Stimulated activated naive CD8-positive, alpha-beta T cell treated with anti-CD3 and anti-CD28 coated beads, Interleukin-15, Interleukin-2, amounts not matched to agents 100 ng/mL and 50 ng/mL, for 24 hours (primary cell): ENCODE data around the gene GJB4.

Experiments used
- H3K27ac Mint-ChIP-seq: one replicate; pipeline ENCODE4 v1.8.0; 2021; ENCODE audit warnings: mild to moderate bottlenecking, mixed read lengths
- H3K27me3 Mint-ChIP-seq: one replicate; pipeline ENCODE4 v1.8.0; 2021; ENCODE audit warnings: mixed read lengths
- H3K36me3 Mint-ChIP-seq: one replicate; pipeline ENCODE4 v1.8.0; 2021; ENCODE audit warnings: low read depth, mixed read lengths
- H3K4me1 Mint-ChIP-seq: one replicate; pipeline ENCODE4 v1.8.0; 2021; ENCODE audit warnings: low read depth, mixed read lengths
- H3K4me3 Mint-ChIP-seq: one replicate; pipeline ENCODE4 v1.8.0; 2021; ENCODE audit warnings: mild to moderate bottlenecking, mixed read lengths
- H3K9me3 Mint-ChIP-seq: one replicate; pipeline ENCODE4 v1.8.0; 2021; ENCODE audit warnings: mixed read lengths

Gene GJB4

DNA sequence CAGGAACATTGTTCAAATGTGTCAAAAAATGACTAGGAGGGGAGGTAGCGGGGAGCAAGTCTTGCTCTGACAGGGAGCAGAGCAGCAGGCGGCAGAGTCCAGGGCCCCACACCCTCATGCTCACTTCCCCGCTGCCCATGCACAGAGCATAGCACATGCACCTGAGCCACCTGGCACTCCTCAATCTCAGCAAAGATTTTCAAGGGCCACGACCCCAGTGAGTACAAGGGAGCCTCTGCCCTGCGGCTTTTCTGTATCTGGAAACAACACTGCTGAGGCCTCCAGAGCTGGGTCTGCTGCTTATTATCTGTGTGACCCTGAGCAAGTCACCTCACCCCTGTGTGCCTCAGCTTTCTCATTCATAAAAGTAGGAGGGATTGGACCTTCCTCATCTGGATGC is 20.4 kb downstream of the GJB4 start:
- H3K4me3 Mint-ChIP-seq, result no peak overlapping the region
- H3K27ac Mint-ChIP-seq, result no peak overlapping the region
- H3K27me3 Mint-ChIP-seq, result peaks cover 50% of the 10 kb centered on the region

GRCh38 chr1:34780528-34780927 is 21.0 kb downstream of the GJB4 start:
- Mint-ChIP-seq H3K36me3 (no peaks in the 10 kb centered on the region), H3K4me1 (no peaks in the 10 kb centered on the region), H3K27me3 (peaks cover 55% of the 10 kb centered on the region), H3K9me3 (no peaks in the 10 kb centered on the region), H3K27ac (no peak overlapping the region), H3K4me3 (no peak overlapping the region)

More for the DNA sequence above, 20.4 kb downstream of the GJB4 start:
- H3K36me3 Mint-ChIP-seq, result no peaks in the 10 kb centered on the region
- H3K4me1 Mint-ChIP-seq, result no peaks in the 10 kb centered on the region
- H3K9me3 Mint-ChIP-seq, result no peaks in the 10 kb centered on the region

DNA sequence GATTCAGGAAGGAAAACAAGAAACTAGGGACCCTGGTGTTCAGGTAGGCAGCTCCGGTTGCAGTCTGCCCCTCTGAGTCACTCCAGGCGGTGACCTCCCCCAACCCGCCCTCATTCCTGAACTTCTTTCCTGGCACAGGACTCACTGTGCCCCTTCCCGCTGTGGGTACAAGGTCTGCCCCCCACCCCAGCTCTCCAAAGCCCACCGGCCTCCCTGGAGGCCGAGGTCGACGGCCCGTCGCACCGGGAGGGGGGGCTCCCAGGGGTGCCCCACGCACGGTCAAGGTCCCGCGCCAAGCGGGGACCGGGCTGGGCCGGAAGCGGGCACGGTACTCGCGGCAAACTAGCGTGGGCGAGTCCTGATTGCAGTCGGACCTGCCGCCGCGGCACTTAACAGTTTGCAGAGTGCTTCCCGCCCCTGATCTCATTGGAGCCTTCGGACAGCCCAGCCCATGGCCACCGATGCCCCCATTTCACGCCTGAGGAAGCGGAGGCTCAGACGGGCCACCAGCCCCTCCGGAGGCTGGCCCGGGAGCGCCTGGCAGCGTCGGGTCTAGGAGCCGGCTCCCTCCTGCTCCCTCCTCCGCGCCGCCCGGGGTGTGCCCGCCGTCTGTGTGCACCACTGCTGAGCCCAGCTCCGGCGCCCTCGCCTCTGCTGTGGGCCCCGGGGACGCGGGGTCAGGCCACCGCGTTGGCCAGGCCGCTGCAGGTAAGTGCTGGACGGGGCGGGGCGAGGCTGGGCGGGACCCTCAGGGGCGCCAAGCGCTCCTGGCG is 21.7 kb downstream of the GJB4 start, which contains the start of gene GJB3:
GJB3 (plus strand) TSS at position 144 of the 773 bp plus-strand sequence. CDS start 3,549 bp downstream, outside the sequence.
- H3K27me3 Mint-ChIP-seq, result peaks cover 59% of the 10 kb centered on the region
- no peak within 1 kb of the TSS for H3K4me3 Mint-ChIP-seq
- no peaks in the 10 kb centered on the region for H3K9me3 Mint-ChIP-seq
- H3K27ac Mint-ChIP-seq, result no peak within 1 kb of the TSS
- no peaks in the 10 kb centered on the region for H3K36me3 Mint-ChIP-seq
- no peaks in the 10 kb centered on the region for H3K4me1 Mint-ChIP-seq

DNA sequence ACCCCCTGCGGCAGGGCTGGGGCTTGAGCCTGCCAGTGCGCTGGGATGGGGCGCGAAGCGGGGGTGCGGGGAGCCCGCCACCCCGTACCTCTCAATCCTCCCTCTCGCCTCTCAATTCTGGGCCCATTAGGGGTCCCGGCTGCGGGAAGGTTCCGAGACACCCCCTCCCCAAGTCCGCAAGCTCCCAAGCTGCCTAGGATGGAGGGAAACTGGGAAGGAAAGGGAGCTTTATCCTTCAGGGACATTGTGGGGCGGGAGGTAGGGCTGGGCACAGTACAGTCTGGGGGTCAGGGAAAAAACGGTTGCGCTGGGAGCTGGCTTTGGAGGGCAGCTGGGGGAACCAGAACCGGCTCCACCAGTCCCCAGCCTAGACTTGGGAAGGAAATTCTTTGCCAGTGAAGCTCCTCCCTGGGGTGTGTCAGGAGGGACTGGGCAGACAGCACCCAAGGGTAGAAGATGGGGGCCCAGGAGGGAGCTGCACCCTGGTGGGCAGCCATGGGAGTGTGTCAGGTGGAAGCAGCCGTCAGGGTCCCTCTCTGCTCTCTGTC is 22.4 kb downstream of the GJB4 start:
- H3K36me3 Mint-ChIP-seq, result no peaks in the 10 kb centered on the region
- H3K4me3 Mint-ChIP-seq, result no peak overlapping the region
- no peaks in the 10 kb centered on the region for H3K9me3 Mint-ChIP-seq
- no peak overlapping the region for H3K27ac Mint-ChIP-seq
- H3K4me1 Mint-ChIP-seq, result no peaks in the 10 kb centered on the region
- H3K27me3 Mint-ChIP-seq, result peaks cover 65% of the 10 kb centered on the region

GRCh38 chr1:34784751-34785221 is 25.2 kb downstream of the GJB4 start:
- Mint-ChIP-seq H3K27me3 (peaks cover 48% of the 10 kb centered on the region), H3K9me3 (no peaks in the 10 kb centered on the region), H3K27ac (no peak overlapping the region), H3K36me3 (no peaks in the 10 kb centered on the region), H3K4me1 (no peaks in the 10 kb centered on the region), H3K4me3 (no peak overlapping the region)

GRCh38 chr1:34785231-34785874 is 25.8 kb downstream of the GJB4 start:
- Mint-ChIP-seq H3K4me1 (no peaks in the 10 kb centered on the region), H3K27me3 (peaks cover 45% of the 10 kb centered on the region), H3K9me3 (no peaks in the 10 kb centered on the region), H3K4me3 (no peak overlapping the region), H3K27ac (no peak overlapping the region), H3K36me3 (no peaks in the 10 kb centered on the region)

DNA sequence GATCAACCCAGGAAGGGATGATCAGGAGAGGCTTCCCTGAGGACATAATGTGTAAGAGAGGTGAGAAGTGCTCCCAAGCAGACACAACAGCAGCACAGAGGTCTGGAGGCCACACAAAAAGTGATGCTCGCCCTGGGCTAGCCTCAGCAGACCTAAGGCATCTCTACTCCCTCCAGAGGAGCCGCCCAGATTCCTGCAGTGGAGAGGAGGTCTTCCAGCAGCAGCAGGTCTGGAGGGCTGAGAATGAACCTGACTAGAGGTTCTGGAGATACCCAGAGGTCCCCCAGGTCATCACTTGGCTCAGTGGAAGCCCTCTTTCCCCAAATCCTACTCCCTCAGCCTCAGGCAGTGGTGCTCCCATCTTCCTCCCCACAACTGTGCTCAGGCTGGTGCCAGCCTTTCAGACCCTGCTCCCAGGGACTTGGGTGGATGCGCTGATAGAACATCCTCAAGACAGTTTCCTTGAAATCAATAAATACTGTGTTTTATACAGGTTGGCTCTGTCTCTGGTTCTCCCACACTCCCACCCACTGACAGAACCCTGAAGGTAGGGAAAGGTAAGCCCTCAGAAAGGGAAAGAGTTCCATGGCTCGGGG is 26.4 kb downstream of the GJB4 start:
- Mint-ChIP-seq H3K27ac (no peak overlapping the region), H3K27me3 (peaks cover 43% of the 10 kb centered on the region), H3K36me3 (no peaks in the 10 kb centered on the region), H3K4me1 (no peaks in the 10 kb centered on the region), H3K4me3 (no peak overlapping the region), H3K9me3 (no peaks in the 10 kb centered on the region)

DNA sequence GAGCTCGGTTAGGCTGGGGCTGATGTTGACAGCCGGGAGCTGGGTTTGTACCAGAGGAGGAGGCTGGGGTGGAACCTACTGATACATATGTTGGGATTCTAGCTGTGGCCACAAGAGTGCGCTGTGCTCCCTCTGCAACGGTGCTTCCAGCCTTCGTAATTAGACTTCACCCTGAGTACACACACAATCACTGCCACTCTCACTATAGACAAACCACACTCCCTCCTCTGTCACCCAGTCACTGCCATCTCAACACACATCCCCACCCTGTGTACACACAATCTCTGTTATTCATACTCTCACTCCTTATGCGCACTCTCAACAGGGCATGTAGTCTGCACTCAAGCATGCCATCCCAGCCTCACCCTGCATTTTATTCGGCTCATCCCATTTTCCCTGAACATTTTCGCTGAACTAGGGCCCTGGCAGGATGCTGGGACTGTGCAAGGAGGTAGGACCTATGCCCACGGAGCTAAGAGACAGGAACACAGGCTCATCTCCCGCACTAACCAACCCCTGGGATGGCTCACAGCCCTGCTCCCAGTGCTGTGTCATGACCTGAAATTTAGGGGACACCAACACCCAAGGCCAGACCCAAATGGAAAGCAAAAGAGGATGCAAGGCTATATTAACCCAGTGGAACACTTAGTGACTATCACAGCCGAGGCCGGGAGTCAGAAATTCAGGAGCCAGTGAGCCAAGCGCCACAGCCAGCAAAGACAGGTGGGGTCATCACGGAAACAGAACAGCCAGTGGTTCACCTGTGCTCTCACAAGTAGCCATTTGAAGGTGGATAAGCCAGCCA is 27.2 kb downstream of the GJB4 start:
- no peaks in the 10 kb centered on the region for H3K4me1 Mint-ChIP-seq
- H3K27me3 Mint-ChIP-seq, result peaks cover 47% of the 10 kb centered on the region
- H3K9me3 Mint-ChIP-seq, result no peaks in the 10 kb centered on the region
- no peak overlapping the region for H3K4me3 Mint-ChIP-seq
- H3K36me3 Mint-ChIP-seq, result no peaks in the 10 kb centered on the region
- H3K27ac Mint-ChIP-seq, result no peak overlapping the region

- Mint-ChIP-seq H3K4me1 (peaks cover 3% of the 10 kb centered on the region), H3K27me3 (peaks cover 50% of the 10 kb centered on the region), H3K4me3 (no peak overlapping the region), H3K36me3 (no peaks in the 10 kb centered on the region), H3K27ac (no peak overlapping the region), H3K9me3 (no peaks in the 10 kb centered on the region)
Observed at GRCh38 chr1:34787461-34788420, 28.2 kb downstream of the GJB4 start.

DNA sequence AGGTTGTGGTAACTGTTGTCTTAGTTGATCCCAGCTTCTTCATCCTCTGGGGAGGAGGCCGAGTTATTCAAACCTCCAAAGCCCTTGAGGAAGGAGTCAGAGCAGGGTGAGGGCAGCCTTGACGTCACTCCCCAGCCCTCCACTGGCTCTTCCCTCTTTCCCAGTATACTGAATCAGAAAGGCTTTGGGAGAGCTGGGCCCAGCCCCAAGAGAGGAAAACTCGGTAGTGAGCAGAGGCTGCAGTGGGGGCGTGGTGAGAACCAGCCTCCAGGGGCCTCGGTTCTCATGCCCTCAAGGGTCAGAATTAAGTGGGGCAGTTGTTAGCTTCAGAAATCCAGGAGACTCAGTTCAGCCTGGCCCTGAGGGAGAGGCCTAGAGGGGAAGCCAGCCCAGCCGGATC is 31.4 kb downstream of the GJB4 start:
- peaks cover 3% of the 10 kb centered on the region for H3K4me1 Mint-ChIP-seq
- no peaks in the 10 kb centered on the region for H3K9me3 Mint-ChIP-seq
- H3K36me3 Mint-ChIP-seq, result no peaks in the 10 kb centered on the region
- H3K27me3 Mint-ChIP-seq, result peaks cover 35% of the 10 kb centered on the region
- H3K4me3 Mint-ChIP-seq, result no peak overlapping the region
- no peak overlapping the region for H3K27ac Mint-ChIP-seq

DNA sequence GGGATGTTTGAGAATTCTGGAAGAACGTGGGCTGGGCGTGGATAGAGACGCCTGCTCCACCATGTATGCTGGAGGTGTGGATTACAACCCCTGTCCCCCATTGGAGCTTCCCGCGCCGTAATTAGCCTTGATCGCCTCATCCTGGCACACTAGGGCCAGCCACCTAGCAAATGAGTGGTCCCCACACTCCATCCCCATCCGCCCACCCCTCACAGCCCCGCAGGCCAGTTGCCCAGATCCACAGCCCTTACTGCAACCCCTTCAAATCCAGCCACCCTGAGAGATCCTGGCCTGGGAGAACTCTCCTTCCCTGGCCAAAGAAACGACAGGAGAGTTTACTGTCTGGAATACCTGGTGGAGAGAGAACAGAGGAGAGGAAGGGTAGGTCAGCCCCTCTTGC is 32.9 kb downstream of the GJB4 start:
- no peak overlapping the region for H3K27ac Mint-ChIP-seq
- peak overlapping the region; percentile 17 for H3K4me3 Mint-ChIP-seq
- no peaks in the 10 kb centered on the region for H3K9me3 Mint-ChIP-seq
- H3K36me3 Mint-ChIP-seq, result no peaks in the 10 kb centered on the region
- peaks cover 3% of the 10 kb centered on the region for H3K4me1 Mint-ChIP-seq
- H3K27me3 Mint-ChIP-seq, result peaks cover 27% of the 10 kb centered on the region

DNA sequence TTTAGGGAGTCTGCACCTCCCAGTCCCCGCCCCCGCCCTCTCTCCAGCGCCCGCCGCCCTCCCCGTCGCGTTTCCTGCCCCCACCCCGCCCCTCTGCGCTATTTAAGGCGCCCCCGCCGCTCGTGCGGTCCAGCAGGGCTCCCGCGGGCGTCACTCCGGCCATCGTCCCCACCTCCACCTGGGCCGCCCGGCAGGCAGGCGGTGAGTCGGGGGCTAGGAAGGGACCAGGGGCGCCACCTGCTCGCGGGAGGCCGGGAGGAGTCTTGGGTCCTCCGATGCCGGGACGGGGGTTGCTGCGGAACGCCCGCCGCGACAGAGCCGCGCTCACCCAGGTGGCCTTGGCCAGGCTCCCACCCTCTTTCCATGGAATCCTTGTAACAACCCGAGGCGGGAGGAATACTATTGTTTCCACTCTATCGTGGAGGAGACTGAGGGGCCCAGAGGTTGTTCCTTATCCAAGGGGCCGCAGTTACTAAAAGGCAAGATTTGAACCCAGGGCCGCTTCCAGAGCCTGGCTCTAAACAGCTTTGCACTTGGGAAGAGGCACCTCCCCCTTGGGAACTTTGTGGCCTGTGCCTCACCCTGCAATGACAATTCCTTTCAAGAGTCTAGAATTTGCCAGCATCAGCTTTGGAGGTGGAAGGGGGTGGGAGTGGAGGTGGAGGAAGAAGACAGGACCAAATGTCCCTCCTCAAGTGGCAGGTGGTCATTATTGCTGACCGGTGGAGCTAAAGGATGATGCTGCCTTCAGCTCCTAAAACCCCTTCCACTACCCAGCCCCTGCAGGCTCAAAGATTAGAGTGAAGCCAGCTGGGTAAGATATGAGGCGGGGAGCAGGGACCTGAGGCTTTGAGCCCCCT is 33.6 kb downstream of the GJB4 start, which contains the start of gene GJA4:
GJA4 (plus strand) TSS at position 132 of the 860 bp plus-strand sequence. CDS start 1,215 bp downstream, outside the sequence.
- H3K9me3 Mint-ChIP-seq, result no peaks in the 10 kb centered on the region
- H3K27me3 Mint-ChIP-seq, result peaks cover 27% of the 10 kb centered on the region
- peak within 1 kb of the TSS; percentile 17 for H3K4me3 Mint-ChIP-seq
- H3K4me1 Mint-ChIP-seq, result peaks cover 3% of the 10 kb centered on the region
- no peaks in the 10 kb centered on the region for H3K36me3 Mint-ChIP-seq
- H3K27ac Mint-ChIP-seq, result no peak within 1 kb of the TSS
